Measurements from ENCODE around the gene KRTAP5-8. TPM values are rescaled to one million over a fixed set of nuclear protein-coding genes. Genes with fewer than 3 reads are reported as not detected.

Gene KRTAP5-8
- total and polyA plus RNA-seq, 2 donors (not counting 3 experiments of a cell fraction or from before 2014, with no cell fraction given), result 0.17 TPM; not detected in 1

- Histone ChIP-seq H3K79me2 (ENCODE audit: control insufficient read depth, insufficient read depth, low read length) (no peaks in the 10 kb centered on the region), H4K20me1 (replicated peaks; ENCODE audit: control insufficient read depth, extremely low read depth, insufficient read depth, low read length) (no peaks in the 10 kb centered on the region), H3K36me3 (ENCODE audit: control insufficient read depth in 2 of 2, extremely low read depth in 1 of 2, insufficient read depth in 2 of 2, low read length in 2 of 2) (no peaks in the 10 kb centered on the region), H3K4me2 (ENCODE audit: insufficient read depth, low read length) (no peak overlapping the region), H3K4me3 (replicated peaks in 1 of 3; ENCODE audit: insufficient read depth in 1 of 3, low read depth in 1 of 3, low read length in 3 of 3) (no peak overlapping the region), H3K27ac (ENCODE audit: insufficient read depth, low read depth, low read length) (no peak overlapping the region), H3K9me1 (replicated peaks; ENCODE audit: control insufficient read depth, extremely low read depth, insufficient read depth, low read length) (no peaks in the 10 kb centered on the region), H3K9ac (replicated peaks; ENCODE audit: extremely low read depth, insufficient read depth, low read length) (no peak overlapping the region), H3K9me3 (replicated peaks; ENCODE audit: control insufficient read depth, insufficient read depth, low read length) (no peaks in the 10 kb centered on the region), H3K4me1 (ENCODE audit: control insufficient read depth, extremely low read depth, insufficient read depth, low read length) (no peaks in the 10 kb centered on the region), H3K27me3 (ENCODE audit: control insufficient read depth in 2 of 2, insufficient read depth in 2 of 2, low read length in 2 of 2) (no peaks in the 10 kb centered on the region), H2AFZ (ENCODE audit: low read depth, low read length) (no peak overlapping the region)
- CTCF ChIA-PET, result interaction anchor here (1.3 to 3.1 kb wide), 2 partner anchors 11 to 20 kb away, joined by 4 to 12 read pairs; no protein-coding TSS in a partner anchor
- FAIRE-seq (no peak), DNase-seq (ENCODE audit: low read depth, low spot score) (no peak)
- BruUV-seq (replicated peaks), result no TSS peak
- dilution Hi-C loops (cut with MboI; ENCODE audit: extremely low pct_ligation_motif_present, low sequenced_read_pairs) (no loop called here), intact Hi-C loops (cut with micrococcal nuclease) (no loop called here)
- TF ChIP-seq, protein P1, sequence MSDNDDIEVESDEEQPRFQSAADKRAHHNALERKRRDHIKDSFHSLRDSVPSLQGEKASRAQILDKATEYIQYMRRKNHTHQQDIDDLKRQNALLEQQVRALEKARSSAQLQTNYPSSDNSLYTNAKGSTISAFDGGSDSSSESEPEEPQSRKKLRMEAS (IDR thresholded peaks at IDR 0.05; ENCODE audit: insufficient read depth, insufficient read length), result no peak
- TF ChIP-seq MYC (IDR thresholded peaks at IDR 0.05; ENCODE audit: low read depth, low read length) (no peak), POLR2A (IDR thresholded peaks at IDR 0.05; ENCODE audit: low read depth, low read length) (no peak), CTCF (IDR thresholded peaks at IDR 0.05; ENCODE audit: extremely low read depth in 1 of 2, insufficient read depth in 1 of 2, low read depth in 1 of 2, low read length in 2 of 2) (no peak), GATA2 (IDR thresholded peaks at IDR 0.05; ENCODE audit: insufficient read depth, insufficient read length, low read depth, low read length) (no peak), FOS (IDR thresholded peaks at IDR 0.05; ENCODE audit: borderline replicate concordance, insufficient read depth, low read length) (no peak), POLR2AphosphoS5 (IDR thresholded peaks at IDR 0.05; ENCODE audit: insufficient read depth, low read depth, low read length) (no peak), JUN (IDR thresholded peaks at IDR 0.05; ENCODE audit: borderline replicate concordance, insufficient read depth, insufficient read length, low read depth) (no peak), EZH2 (IDR thresholded peaks at IDR 0.05; ENCODE audit: borderline replicate concordance, low read depth, low read length, severe bottlenecking) (no peak)
- POLR2A ChIA-PET, result no interaction called here
These were observed 5.3 kb downstream of the KRTAP5-8 start for GRCh38 chr11:71542879-71543777.
